ENCODE measurements around the gene RSBN1L. TPM values are rescaled to one million over a fixed set of nuclear protein-coding genes. Genes with fewer than 3 reads are reported as not detected.

RSBN1L gene
- total and polyA plus RNA-seq, 2 of the 8 experiments (the other 6 are each of a cell fraction or from before 2014, with no cell fraction given) = 4.1 to 22.1 TPM

DNA sequence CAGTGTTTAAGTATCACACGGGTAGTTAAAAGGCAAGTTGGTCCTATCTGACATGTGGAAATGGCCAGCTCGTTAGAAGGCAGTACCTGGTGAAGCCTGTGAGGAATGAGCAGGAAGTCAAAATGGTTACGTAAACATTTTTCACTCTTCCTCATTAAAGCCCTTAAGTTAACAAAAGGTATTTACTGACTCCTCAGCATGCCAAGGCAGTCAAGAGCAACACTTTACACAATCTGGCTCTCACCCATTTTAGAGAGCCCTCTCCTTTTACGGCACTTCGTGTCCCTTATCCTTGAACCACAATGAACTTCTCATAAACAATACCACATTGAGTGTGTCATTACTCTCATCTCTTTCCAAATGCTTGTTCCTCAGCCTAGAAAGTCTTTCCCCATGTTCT, 11.0 kb upstream of the RSBN1L start:
- Histone ChIP-seq H4K5ac (ENCODE audit: insufficient read length, low read depth, low read length) (no peak overlapping the region), H3K4me1 (replicated peaks in 1 of 4; ENCODE audit: control insufficient read depth in 3 of 4, insufficient read depth in 4 of 4, low read length in 3 of 4) (peaks cover 0 to 7% (median 5%) of the 10 kb centered on the region in 4 experiments; a peak in 4 of 7 replicates), H3K4me3 (ENCODE audit: extremely low read depth in 1 of 4, insufficient read depth in 2 of 4, low read depth in 3 of 4, low read length in 4 of 4) (no peak overlapping the region), H3K23me2 (ENCODE audit: low read depth, low read length) (no peaks in the 10 kb centered on the region), H3K4me2 (ENCODE audit: insufficient read depth in 1 of 2, low read depth in 2 of 2, low read length in 2 of 2) (0 out of 4 replicates have a peak overlapping the region, but pooled peaks of 1 of the 2 experiments have one; percentile 7), H2BK5ac (ENCODE audit: low read depth, low read length) (no peak overlapping the region), H3K79me1 (ENCODE audit: low read depth, low read length) (0 out of 2 replicates have a peak, but pooled peaks cover 2% of the 10 kb centered on the region), H2AK5ac (ENCODE audit: low read depth, low read length) (no peak overlapping the region), H3K23ac (ENCODE audit: insufficient read length) (no peak overlapping the region), H2BK20ac (ENCODE audit: low read length) (no peak overlapping the region), H3K14ac (ENCODE audit: insufficient read length) (no peak overlapping the region), H3K9ac (replicated peaks in 1 of 4; ENCODE audit: extremely low read depth in 1 of 4, low read depth in 3 of 4, low read length in 3 of 4) (no peak overlapping the region), H3K27ac (ENCODE audit: low read depth, low read length) (no peak overlapping the region), H4K8ac (ENCODE audit: extremely low read depth, insufficient read depth, low read length) (no peak overlapping the region), H3K56ac (replicated peaks; ENCODE audit: insufficient read length, low read depth, low read length) (no peak overlapping the region), H4K91ac (replicated peaks; ENCODE audit: insufficient read length, low read length) (no peak overlapping the region), H3K79me2 (ENCODE audit: control insufficient read depth in 1 of 2, insufficient read depth in 2 of 2, low read length in 2 of 2) (peaks cover 0 to 27% of the 10 kb centered on the region in 2 experiments; a peak in 2 of 4 replicates), H3K4ac (replicated peaks; ENCODE audit: insufficient read length, low read depth, low read length) (no peak overlapping the region), H2AFZ (ENCODE audit: low read length) (no peak overlapping the region), H2BK120ac (replicated peaks; ENCODE audit: low read depth, low read length) (no peak overlapping the region), H3K9me3 (ENCODE audit: insufficient read depth in 2 of 2, low read depth in 1 of 2, low read length in 1 of 2) (no peaks in the 10 kb centered on the region), H3K27me3 (replicated peaks in 1 of 4; ENCODE audit: control insufficient read depth in 3 of 4, extremely low read depth in 1 of 4, insufficient read depth in 3 of 4, low read length in 3 of 4) (no peaks in the 10 kb centered on the region), H3K36me3 (ENCODE audit: control insufficient read depth in 2 of 4, insufficient read depth in 4 of 4, low read length in 3 of 4) (peaks cover 0 to 19% (median 9%) of the 10 kb centered on the region in 4 experiments; a peak in 2 of 8 replicates), H4K20me1 (replicated peaks in 1 of 2; ENCODE audit: control insufficient read depth in 1 of 2, insufficient read depth in 2 of 2, low read length in 2 of 2) (peaks cover 0 to 3% of the 10 kb centered on the region in 2 experiments), H2BK15ac (ENCODE audit: low read length) (no peak overlapping the region), H2BK12ac (ENCODE audit: low read depth, low read length) (peak overlapping the region; percentile 13; the same call in 1 of the 2 replicates), H3K18ac (ENCODE audit: extremely low read depth, low read length) (no peak overlapping the region)
- no peak for DNase-seq (ENCODE audit: low read depth in 1 of 2, low spot score in 2 of 2)
- 77% methylated on average over 5 of the region's 5 CpGs; no CpG with 5 or more reads in 1 of the 2 experiments for WGBS, 2 experiments (ENCODE audit: extremely low coverage in 1 of 2, insufficient coverage in 1 of 2, insufficient read length in 1 of 2, insufficient replicate concordance in 2 of 2, low coverage in 1 of 2, low lambda C conversion rate in 2 of 2, missing lambda C conversion rate in 1 of 2)
- CTCF ChIA-PET (ENCODE audit: partially characterized antibody) = interaction anchor here (0.8 to 1.3 kb wide), 6 partner anchors 10 to 72 kb away, joined by 3 read pairs; no protein-coding TSS in a partner anchor
- FAIRE-seq = peak; percentile 45
- no peak for TF ChIP-seq SP1 (IDR thresholded peaks at IDR 0.05; ENCODE audit: low read depth, low read length)
- POLR2A ChIA-PET (ENCODE audit: partially characterized antibody) = interaction anchor here (0.8 to 1.0 kb wide), 2 partner anchors 9 to 11 kb away, joined by 4 read pairs; partner anchors contain the start of gene RSBN1L

All from H1 (cell line).